SKM-1 (cell line): ENCODE results near the gene OR6V1.

ENCODE experiments used
- DNase-seq: peaks from one replicate; lab custom pipeline; 2025; ENCODE audit not compliant: unreplicated experiment; lab: John Stamatoyannopoulos, UW

OR6V1 gene

GRCh38 chr7:143052041-143052440, at the start of gene OR6V1:
Gene OR6V1 (plus strand): TSS chr7:143052341. CDS start chr7:143052341, 0 bp downstream.
- DNase-seq, result no peak

- no peak for DNase-seq
Measured at GRCh38 chr7:143002898-143003297, 49.2 kb upstream of the OR6V1 start.

- peak; percentile 75 for DNase-seq
Measured at GRCh38 chr7:143003393-143004051, 48.6 kb upstream of the OR6V1 start.

- DNase-seq, result no peak
Measured at GRCh38 chr7:143005632-143006260, 46.4 kb upstream of the OR6V1 start.

GRCh38 chr7:143008007-143008901, 43.9 kb upstream of the OR6V1 start:
- DNase-seq, result peak; percentile 75

GRCh38 chr7:143012001-143012400, 40.1 kb upstream of the OR6V1 start:
- DNase-seq, result no peak

- DNase-seq, result no peak
Measured at GRCh38 chr7:143012409-143012808, 39.7 kb upstream of the OR6V1 start.

- no peak for DNase-seq
Measured at GRCh38 chr7:143013473-143013872, 38.7 kb upstream of the OR6V1 start.

GRCh38 chr7:143013893-143014292, 38.2 kb upstream of the OR6V1 start:
- no peak for DNase-seq

GRCh38 chr7:143015084-143015483, 37.1 kb upstream of the OR6V1 start:
- DNase-seq, result no peak

GRCh38 chr7:143015926-143016490, 36.1 kb upstream of the OR6V1 start:
- no peak for DNase-seq

- no peak for DNase-seq
Measured at GRCh38 chr7:143016996-143017395, 35.1 kb upstream of the OR6V1 start.

- DNase-seq, result no peak
Measured at GRCh38 chr7:143018931-143019330, 33.2 kb upstream of the OR6V1 start.

GRCh38 chr7:143023047-143023446, 29.1 kb upstream of the OR6V1 start:
- DNase-seq, result no peak

- no peak for DNase-seq
Measured at GRCh38 chr7:143025371-143025770, 26.8 kb upstream of the OR6V1 start.

GRCh38 chr7:143027032-143027431, 25.1 kb upstream of the OR6V1 start, which contains the start of gene OR9A2:
Gene OR9A2 (minus strand): TSS chr7:143027132. CDS start chr7:143027132, 0 bp downstream.
- DNase-seq, result no peak

- DNase-seq, result no peak
Measured at GRCh38 chr7:143027683-143028082, 24.5 kb upstream of the OR6V1 start.

- no peak for DNase-seq
Measured at GRCh38 chr7:143038635-143039034, 13.5 kb upstream of the OR6V1 start.

- DNase-seq, result no peak
Measured at GRCh38 chr7:143040209-143040715, 11.9 kb upstream of the OR6V1 start.

- no peak for DNase-seq
Measured at GRCh38 chr7:143041346-143041745, 10.8 kb upstream of the OR6V1 start.

- no peak for DNase-seq
Measured at GRCh38 chr7:143042159-143042789, 9.9 kb upstream of the OR6V1 start.
